ENCODE results near the gene BNIP5. TPM values are rescaled to one million over a fixed set of nuclear protein-coding genes. Genes with fewer than 3 reads are reported as not detected.

The BNIP5 gene
- total and polyA plus RNA-seq, 5 donors from 2014 or later, result not detected

DNA sequence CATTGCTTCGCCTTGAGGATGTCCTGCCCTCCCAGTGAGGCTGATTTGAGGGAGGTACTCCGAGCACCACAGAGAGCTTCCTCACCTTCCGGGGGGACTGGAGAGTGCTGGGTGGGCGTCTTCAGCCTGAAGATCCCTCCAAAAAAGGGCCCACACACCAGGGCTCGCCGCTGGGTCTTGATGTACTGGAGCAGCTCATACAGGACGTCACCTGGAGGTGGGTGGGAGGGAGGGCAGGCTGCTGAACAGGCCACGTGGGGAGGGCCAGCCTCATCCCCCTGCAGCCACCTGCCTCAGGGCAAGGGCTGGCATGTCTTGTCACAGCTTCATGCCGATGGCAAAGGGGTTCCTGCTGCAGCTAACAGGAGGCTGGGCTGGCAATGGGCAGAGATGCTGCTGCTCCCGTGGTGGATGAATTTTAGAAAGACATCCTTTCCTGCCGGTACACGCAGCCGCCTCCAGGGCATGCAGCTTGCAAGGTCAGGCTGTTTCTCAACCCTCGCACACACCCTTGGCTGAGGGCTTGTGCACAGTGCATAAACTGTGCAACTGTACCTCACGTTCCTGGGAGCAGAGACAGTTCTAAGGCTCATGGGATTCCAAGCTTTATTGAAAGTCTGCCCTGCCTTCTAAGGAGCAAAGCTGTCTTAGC lies 36.8 kb upstream of the BNIP5 start:
- Histone ChIP-seq H3K9me3 (ENCODE audit: control insufficient read depth in 2 of 2, low read length in 2 of 2) (no peaks in the 10 kb centered on the region), H3K4me3 (ENCODE audit: low read depth, low read length) (no peak overlapping the region), H3K36me3 (ENCODE audit: control insufficient read depth, insufficient read depth, low read length) (no peaks in the 10 kb centered on the region), H3K27me3 (ENCODE audit: control insufficient read depth, insufficient read depth, low read length) (no peaks in the 10 kb centered on the region), H3K27ac (ENCODE audit: insufficient read depth, low read length, poor library complexity, severe bottlenecking) (no peak overlapping the region), H3K4me1 (ENCODE audit: control insufficient read depth, insufficient read depth, low read length, poor library complexity, severe bottlenecking) (peaks cover 7% of the 10 kb centered on the region)
- Mint-ChIP-seq H3K9me3 (no peaks in the 10 kb centered on the region), H3K4me3 (no peak overlapping the region), H3K36me3 (peaks cover 8% of the 10 kb centered on the region), H3K27ac (no peak overlapping the region), H3K4me1 (peaks cover 0 to 12% (median 10%) of the 10 kb centered on the region in 4 donors), H3K27me3 (no peaks in the 10 kb centered on the region)
- ATAC-seq (ENCODE audit: low read depth in 2 of 2) (no peak), DNase-seq (no peak)

DNA sequence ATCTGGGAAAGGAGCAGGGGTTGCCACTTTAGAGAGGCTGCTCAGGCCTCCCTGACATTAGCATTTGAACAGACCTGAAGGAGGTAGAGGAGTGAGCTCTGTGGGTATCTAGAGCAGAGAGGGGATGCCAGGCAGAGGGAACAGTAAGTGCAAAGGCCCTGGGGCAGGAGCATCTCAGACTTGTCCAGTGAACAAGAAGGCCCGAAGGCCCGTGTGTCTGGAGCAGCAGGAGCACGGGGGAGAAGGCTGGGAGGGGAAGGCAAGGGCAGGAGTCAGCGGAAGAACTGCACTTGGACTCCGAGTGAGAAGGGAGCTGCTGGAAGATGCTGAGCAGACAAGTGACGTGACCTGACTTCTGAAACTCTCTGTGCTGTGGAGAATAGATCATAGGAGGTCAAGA lies 35.4 kb upstream of the BNIP5 start:
- Mint-ChIP-seq H3K4me3 (peak overlapping the region in 1 of 4 donors; percentile 34), H3K9me3 (no peaks in the 10 kb centered on the region)
- no peak for ATAC-seq (ENCODE audit: low read depth in 2 of 2)

DNA sequence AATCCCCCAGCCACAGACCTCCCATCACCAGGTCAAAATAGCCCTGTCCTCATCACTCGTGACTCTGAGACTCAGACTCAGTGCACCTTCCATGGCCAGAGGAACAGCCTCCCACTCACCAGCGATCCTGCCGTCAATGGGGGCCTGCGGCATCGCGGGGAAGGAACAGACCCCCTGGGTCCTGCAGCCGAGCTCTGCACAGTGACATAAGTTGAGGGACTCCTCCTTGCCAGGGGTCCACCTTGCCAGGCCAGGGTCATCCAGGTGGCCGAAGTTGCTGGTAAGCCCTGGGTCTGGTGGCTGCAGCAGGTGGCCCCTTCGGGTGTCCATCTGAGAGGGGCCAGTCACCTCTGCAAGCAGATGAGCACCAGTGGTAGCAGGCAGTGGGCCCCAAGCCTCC lies 34.5 kb upstream of the BNIP5 start:
- no peaks in the 10 kb centered on the region for H3K27me3 Mint-ChIP-seq
- H3K9me3 Mint-ChIP-seq, result no peaks in the 10 kb centered on the region
- ATAC-seq (ENCODE audit: low read depth in 2 of 2) (no peak), DNase-seq (no peak)
- H3K36me3 ChIP-seq (ENCODE audit: control insufficient read depth, insufficient read depth, low read length), result no peaks in the 10 kb centered on the region
- no peaks in the 10 kb centered on the region for H3K4me1 ChIP-seq (ENCODE audit: control insufficient read depth, insufficient read depth, low read length, poor library complexity, severe bottlenecking)
- H3K9me3 ChIP-seq (ENCODE audit: control insufficient read depth in 2 of 2, low read length in 2 of 2), result no peaks in the 10 kb centered on the region
- no peak overlapping the region for H3K27ac ChIP-seq (ENCODE audit: insufficient read depth, low read length, poor library complexity, severe bottlenecking)
- no peak overlapping the region for H3K4me3 Mint-ChIP-seq
- H3K4me1 Mint-ChIP-seq, result no peaks in the 10 kb centered on the region
- no peaks in the 10 kb centered on the region for H3K27me3 ChIP-seq (ENCODE audit: control insufficient read depth, insufficient read depth, low read length)
- peaks cover 12% of the 10 kb centered on the region for H3K36me3 Mint-ChIP-seq
- no peak overlapping the region for H3K4me3 ChIP-seq (ENCODE audit: low read depth, low read length)
- no peak overlapping the region for H3K27ac Mint-ChIP-seq

More for the DNA sequence above, 35.4 kb upstream of the BNIP5 start:
- Mint-ChIP-seq H3K27me3 (no peaks in the 10 kb centered on the region), H3K4me1 (no peaks in the 10 kb centered on the region), H3K27ac (peak overlapping the region in 1 of 3 donors; percentile 71), H3K36me3 (peaks cover 12% of the 10 kb centered on the region)
- no peak overlapping the region for H3K27ac ChIP-seq (ENCODE audit: insufficient read depth, low read length, poor library complexity, severe bottlenecking)
- H3K9me3 ChIP-seq (ENCODE audit: control insufficient read depth in 2 of 2, low read length in 2 of 2), result no peaks in the 10 kb centered on the region
- H3K36me3 ChIP-seq (ENCODE audit: control insufficient read depth, insufficient read depth, low read length), result no peaks in the 10 kb centered on the region
- no peak for DNase-seq
- H3K4me3 ChIP-seq (ENCODE audit: low read depth, low read length), result no peak overlapping the region
- no peaks in the 10 kb centered on the region for H3K27me3 ChIP-seq (ENCODE audit: control insufficient read depth, insufficient read depth, low read length)
- no peaks in the 10 kb centered on the region for H3K4me1 ChIP-seq (ENCODE audit: control insufficient read depth, insufficient read depth, low read length, poor library complexity, severe bottlenecking)

DNA sequence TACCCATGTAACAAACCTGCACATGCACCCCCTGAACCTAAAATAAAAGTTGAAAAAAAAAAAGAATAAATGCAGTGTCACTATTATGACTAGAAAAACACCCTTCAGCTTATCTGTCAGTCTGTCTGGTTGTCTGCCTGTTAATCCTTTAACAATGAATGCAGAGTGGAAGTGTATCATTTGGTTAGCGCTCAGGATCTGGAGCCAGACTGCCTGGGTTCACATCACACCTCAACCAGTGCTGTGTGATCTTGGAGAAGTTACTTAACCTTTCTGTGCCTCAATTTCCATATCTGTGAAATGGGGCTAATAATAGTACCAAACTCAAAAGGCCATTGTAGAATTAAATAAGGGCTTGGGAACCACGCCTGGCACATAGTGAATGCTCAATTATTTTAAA lies 34.0 kb upstream of the BNIP5 start:
- Histone ChIP-seq H3K4me1 (ENCODE audit: control insufficient read depth, insufficient read depth, low read length, poor library complexity, severe bottlenecking) (no peaks in the 10 kb centered on the region), H3K9me3 (ENCODE audit: control insufficient read depth in 2 of 2, low read length in 2 of 2) (no peaks in the 10 kb centered on the region), H3K4me3 (ENCODE audit: low read depth, low read length) (no peak overlapping the region), H3K36me3 (ENCODE audit: control insufficient read depth, insufficient read depth, low read length) (no peaks in the 10 kb centered on the region), H3K27ac (ENCODE audit: insufficient read depth, low read length, poor library complexity, severe bottlenecking) (no peak overlapping the region), H3K27me3 (ENCODE audit: control insufficient read depth, insufficient read depth, low read length) (no peaks in the 10 kb centered on the region)
- Mint-ChIP-seq H3K4me3 (no peak overlapping the region), H3K27me3 (no peaks in the 10 kb centered on the region), H3K9me3 (no peaks in the 10 kb centered on the region), H3K27ac (peak overlapping the region in 1 of 3 donors; percentile 35), H3K4me1 (no peaks in the 10 kb centered on the region), H3K36me3 (peaks cover 8% of the 10 kb centered on the region)
- DNase-seq (no peak), ATAC-seq (ENCODE audit: low read depth in 2 of 2) (no peak)

DNA sequence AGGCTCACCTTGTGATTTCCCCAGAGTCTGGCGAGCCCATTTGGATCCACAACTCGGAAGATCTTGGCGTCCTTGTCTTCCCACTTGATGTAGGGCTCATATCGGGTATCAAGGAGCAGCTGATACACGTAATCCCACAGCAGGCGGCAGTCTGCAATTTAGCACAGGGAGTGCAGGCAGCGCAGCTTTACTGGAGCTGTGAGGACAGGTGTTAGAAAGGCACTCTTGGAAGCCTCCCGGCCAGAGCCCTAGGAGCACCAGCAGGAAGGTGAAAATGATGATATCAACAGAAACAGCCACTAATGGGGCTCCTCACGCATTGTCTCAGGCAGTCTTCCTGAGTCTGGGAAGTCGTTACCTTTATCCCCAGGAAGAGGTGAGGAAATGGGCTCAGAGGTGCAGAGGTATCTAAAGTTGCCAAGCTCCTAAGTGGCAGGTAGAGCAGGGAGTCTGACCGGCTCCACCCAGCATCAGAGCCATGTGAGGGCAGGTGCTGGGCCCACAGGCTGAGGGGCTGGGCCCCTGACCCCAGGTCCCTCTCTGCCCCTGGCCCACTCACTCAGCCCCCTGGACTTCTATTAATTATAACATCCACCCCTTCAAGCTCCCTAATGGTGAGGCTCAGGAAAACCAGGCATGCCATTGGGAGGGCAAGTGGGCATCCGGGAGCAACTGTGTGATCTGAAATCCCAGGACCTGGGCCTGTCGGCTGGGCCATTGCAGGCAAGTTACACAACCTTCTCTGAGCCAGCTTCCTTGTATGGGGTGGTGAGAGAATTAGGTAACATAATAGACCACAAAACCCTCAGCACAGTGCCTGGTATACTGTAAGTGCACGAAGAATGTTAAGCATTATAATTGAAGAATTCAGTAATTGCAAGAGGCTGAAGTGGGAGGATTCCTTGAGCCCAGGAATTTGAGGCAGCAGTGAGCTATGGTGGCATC lies 32.5 kb upstream of the BNIP5 start:
- no peaks in the 10 kb centered on the region for H3K36me3 ChIP-seq (ENCODE audit: control insufficient read depth, insufficient read depth, low read length)
- no peaks in the 10 kb centered on the region for H3K9me3 ChIP-seq (ENCODE audit: control insufficient read depth in 2 of 2, low read length in 2 of 2)
- no peak for DNase-seq
- ATAC-seq (ENCODE audit: low read depth in 2 of 2), result no peak
- Mint-ChIP-seq H3K27me3 (no peaks in the 10 kb centered on the region), H3K4me1 (no peaks in the 10 kb centered on the region), H3K36me3 (peaks cover 8% of the 10 kb centered on the region), H3K27ac (peak overlapping the region in 1 of 3 donors; percentile 12), H3K9me3 (no peaks in the 10 kb centered on the region), H3K4me3 (no peak overlapping the region)
- H3K27ac ChIP-seq (ENCODE audit: insufficient read depth, low read length, poor library complexity, severe bottlenecking), result no peak overlapping the region
- H3K27me3 ChIP-seq (ENCODE audit: control insufficient read depth, insufficient read depth, low read length), result no peaks in the 10 kb centered on the region
- H3K4me3 ChIP-seq (ENCODE audit: low read depth, low read length), result no peak overlapping the region
- peaks cover 4% of the 10 kb centered on the region for H3K4me1 ChIP-seq (ENCODE audit: control insufficient read depth, insufficient read depth, low read length, poor library complexity, severe bottlenecking)

DNA sequence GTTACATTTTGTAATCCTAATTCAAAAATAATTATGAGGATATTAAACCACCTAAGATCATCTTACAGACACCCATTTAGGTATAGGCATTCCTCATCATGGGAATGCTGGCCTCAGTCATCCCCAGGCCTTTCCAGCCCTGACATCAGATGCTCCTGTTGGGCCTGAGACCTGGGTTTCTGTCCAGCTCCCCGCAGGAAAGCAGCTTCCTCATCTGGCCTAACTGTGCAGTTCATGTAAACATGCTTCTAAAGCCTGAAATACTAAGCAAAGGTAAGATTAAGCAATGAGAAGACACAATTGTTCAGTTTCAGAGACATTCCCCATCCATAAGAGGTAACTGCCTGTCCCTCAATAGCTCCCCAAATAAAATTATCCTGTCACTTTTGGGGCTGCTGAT lies 31.7 kb upstream of the BNIP5 start:
- no peaks in the 10 kb centered on the region for H3K4me1 Mint-ChIP-seq
- Histone ChIP-seq H3K36me3 (ENCODE audit: control insufficient read depth, insufficient read depth, low read length) (no peaks in the 10 kb centered on the region), H3K9me3 (ENCODE audit: control insufficient read depth in 2 of 2, low read length in 2 of 2) (no peaks in the 10 kb centered on the region), H3K4me3 (ENCODE audit: low read depth, low read length) (no peak overlapping the region), H3K4me1 (ENCODE audit: control insufficient read depth, insufficient read depth, low read length, poor library complexity, severe bottlenecking) (peaks cover 4% of the 10 kb centered on the region), H3K27ac (ENCODE audit: insufficient read depth, low read length, poor library complexity, severe bottlenecking) (no peak overlapping the region), H3K27me3 (ENCODE audit: control insufficient read depth, insufficient read depth, low read length) (no peaks in the 10 kb centered on the region)
- H3K27ac Mint-ChIP-seq, result peak overlapping the region in 1 of 3 donors; percentile 12
- DNase-seq (no peak), ATAC-seq (ENCODE audit: low read depth in 2 of 2) (no peak)
- H3K27me3 Mint-ChIP-seq, result no peaks in the 10 kb centered on the region
- H3K36me3 Mint-ChIP-seq, result peaks cover 8% of the 10 kb centered on the region
- no peaks in the 10 kb centered on the region for H3K9me3 Mint-ChIP-seq
- H3K4me3 Mint-ChIP-seq, result no peak overlapping the region

DNA sequence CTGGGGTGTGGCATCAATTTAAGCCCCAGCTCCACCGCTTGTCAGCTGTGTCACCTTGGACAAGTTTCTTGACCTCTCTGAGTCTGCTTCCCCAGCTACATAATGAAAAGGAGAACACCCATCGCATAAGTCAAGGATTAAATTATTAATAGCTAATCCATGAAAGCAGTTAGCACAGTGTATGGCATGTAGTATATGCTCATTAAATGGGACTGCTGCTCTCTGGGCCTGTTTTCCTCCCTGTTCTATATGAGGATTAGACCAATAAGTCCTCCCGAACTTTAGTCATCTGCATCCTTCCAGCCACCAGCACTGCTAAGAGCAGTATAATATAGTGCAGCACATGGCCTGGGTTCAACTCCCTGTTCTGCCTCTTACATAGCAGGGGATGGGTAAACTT lies 31.1 kb upstream of the BNIP5 start:
- peaks cover 4% of the 10 kb centered on the region for H3K4me1 ChIP-seq (ENCODE audit: control insufficient read depth, insufficient read depth, low read length, poor library complexity, severe bottlenecking)
- Mint-ChIP-seq H3K9me3 (no peaks in the 10 kb centered on the region), H3K27me3 (no peaks in the 10 kb centered on the region), H3K4me3 (no peak overlapping the region), H3K36me3 (peaks cover 7% of the 10 kb centered on the region), H3K4me1 (no peaks in the 10 kb centered on the region), H3K27ac (peak overlapping the region in 1 of 3 donors; percentile 17)
- ATAC-seq (ENCODE audit: low read depth in 2 of 2), result no peak
- H3K27me3 ChIP-seq (ENCODE audit: control insufficient read depth, insufficient read depth, low read length), result no peaks in the 10 kb centered on the region
- DNase-seq, result no peak
- no peaks in the 10 kb centered on the region for H3K9me3 ChIP-seq (ENCODE audit: control insufficient read depth in 2 of 2, low read length in 2 of 2)
- no peaks in the 10 kb centered on the region for H3K36me3 ChIP-seq (ENCODE audit: control insufficient read depth, insufficient read depth, low read length)
- no peak overlapping the region for H3K4me3 ChIP-seq (ENCODE audit: low read depth, low read length)
- no peak overlapping the region for H3K27ac ChIP-seq (ENCODE audit: insufficient read depth, low read length, poor library complexity, severe bottlenecking)
